Liver (tissue), 9 donors: ENCODE results near the gene OR11G2. TPM values are rescaled to one million over a fixed set of nuclear protein-coding genes. Genes with fewer than 3 reads are reported as not detected.

Experiments used
- DNase-seq: peaks from one replicate; pipeline ENCODE4 v3.0.0-alpha.2; 2017; ENCODE audit warnings: low spot score
- H3K27ac ChIP-seq, 2 donors: one replicate each; pipeline ENCODE4 v1.7.0; 2013; ENCODE audit warnings: inconsistent platforms in 2 of 2, low read length in 2 of 2, control low read depth in 1 of 2, low read depth in 1 of 2, mild to moderate bottlenecking in 1 of 2
- H3K27me3 ChIP-seq, 4 donors: one replicate each; pipeline versions ENCODE4 v1.6.1 to v1.7.0; 2013; ENCODE audit warnings: low read length in 3 of 4, inconsistent platforms in 1 of 4, mild to moderate bottlenecking in 1 of 4, moderate library complexity in 1 of 4; ENCODE audit not compliant: control insufficient read depth in 4 of 4, insufficient read depth in 4 of 4
- H3K36me3 ChIP-seq, 4 donors: one replicate each; pipeline versions ENCODE4 v1.6.1 to v1.7.0; 2013; ENCODE audit warnings: low read length in 3 of 4, mild to moderate bottlenecking in 3 of 4, low read depth in 1 of 4, moderate library complexity in 1 of 4; ENCODE audit not compliant: control insufficient read depth in 4 of 4, insufficient read depth in 3 of 4
- H3K4me1 ChIP-seq, 4 donors: one replicate each; pipeline versions ENCODE4 v1.6.1 to v1.7.0; 2013; ENCODE audit warnings: low read length in 3 of 4, mild to moderate bottlenecking in 3 of 4, moderate library complexity in 1 of 4; ENCODE audit not compliant: control insufficient read depth in 4 of 4, insufficient read depth in 4 of 4
- H3K4me3 ChIP-seq, 3 donors: one replicate each; pipeline versions ENCODE4 v1.6.1 to v1.7.0; 2013; ENCODE audit warnings: low read length in 3 of 3, control low read depth in 1 of 3, low read depth in 1 of 3, mild to moderate bottlenecking in 1 of 3
- H3K9ac ChIP-seq, 2 donors: one replicate each; pipeline ENCODE4 v1.7.0; 2013; ENCODE audit warnings: low read length in 2 of 2, mild to moderate bottlenecking in 2 of 2, moderate library complexity in 2 of 2, control low read depth in 1 of 2, low read depth in 1 of 2
- H3K9me3 ChIP-seq, 4 donors: one replicate each; pipeline versions ENCODE4 v1.6.1 to v1.7.0; 2013; ENCODE audit warnings: low read length in 3 of 4; ENCODE audit not compliant: control insufficient read depth in 4 of 4
- ATF3 ChIP-seq: IDR thresholded peaks from 2 replicates; pipeline ENCODE4 v1.6.1; 2016; ENCODE audit warnings: antibody characterized with exemption
- CTCF ChIP-seq: fragments of 150-350 bp; IDR thresholded peaks from 2 replicates; pipeline ENCODE4 v1.5.1; 2017; ENCODE audit warnings: improper control_type of control experiment, low read depth, low read length; ENCODE audit not compliant: missing input control
- EGR1 ChIP-seq, 2 donors: IDR thresholded peaks; 2 replicates each; pipeline ENCODE4 v1.6.1; 2016 to 2018; ENCODE audit warnings: antibody characterized with exemption in 2 of 2, low read depth in 2 of 2
- FOXA1 ChIP-seq: IDR thresholded peaks from 2 replicates; pipeline ENCODE4 v1.6.1; 2016; ENCODE audit warnings: antibody characterized with exemption
- GABPA ChIP-seq, 2 donors: IDR thresholded peaks in 1 of 2; conservative IDR thresholded peaks in 1 of 2; 2 replicates each; pipeline ENCODE4 v1.6.1; 2016; ENCODE audit warnings: antibody characterized with exemption in 2 of 2, mild to moderate bottlenecking in 1 of 2, moderate library complexity in 1 of 2
- HNF4A ChIP-seq, 2 donors: conservative IDR thresholded peaks; 2 replicates each; pipeline ENCODE4 v1.6.1; 2016; ENCODE audit warnings: antibody characterized with exemption in 2 of 2, mild to moderate bottlenecking in 2 of 2
- HNF4G ChIP-seq: IDR thresholded peaks from 2 replicates; pipeline ENCODE4 v1.6.1; 2016; ENCODE audit warnings: antibody characterized with exemption
- JUND ChIP-seq, 2 donors: IDR thresholded peaks; 2 replicates each; pipeline ENCODE4 v1.6.1; 2016; ENCODE audit warnings: antibody characterized with exemption in 2 of 2
- MAX ChIP-seq: IDR thresholded peaks from 2 replicates; pipeline ENCODE4 v1.6.1; 2016; ENCODE audit warnings: antibody characterized with exemption
- NR2F2 ChIP-seq: IDR thresholded peaks from 2 replicates; pipeline ENCODE4 v1.6.1; 2016; ENCODE audit warnings: antibody characterized with exemption
- RAD21 ChIP-seq, 2 donors: IDR thresholded peaks; 2 replicates each; pipeline ENCODE4 v1.6.1; 2016; ENCODE audit warnings: antibody characterized with exemption in 2 of 2, mild to moderate bottlenecking in 2 of 2
- RXRA ChIP-seq, 2 donors: IDR thresholded peaks; 2 replicates each; pipeline ENCODE4 v1.6.1; 2017 to 2018; ENCODE audit warnings: antibody characterized with exemption in 2 of 2, mild to moderate bottlenecking in 1 of 2
- SP1 ChIP-seq: IDR thresholded peaks from 2 replicates; pipeline ENCODE4 v1.6.1; 2018; ENCODE audit warnings: antibody characterized with exemption, mild to moderate bottlenecking
- TAF1 ChIP-seq: conservative IDR thresholded peaks from 2 replicates; pipeline ENCODE4 v1.6.1; 2016; ENCODE audit warnings: antibody characterized with exemption, mild to moderate bottlenecking
- YY1 ChIP-seq: IDR thresholded peaks from 2 replicates; pipeline ENCODE4 v1.6.1; 2016; ENCODE audit warnings: antibody characterized with exemption, mild to moderate bottlenecking
- ZBTB33 ChIP-seq: IDR thresholded peaks from 2 replicates; pipeline ENCODE4 v1.6.1; 2016; ENCODE audit warnings: antibody characterized with exemption
- WGBS: extraction: QIAGEN DNeasy Blood & Tissue Kit; methylation state at CpG from one replicate; pipeline ENCODE4 v1.1.7; 2013; 5-methylcytosine and 5-hydroxymethylcytosine counted together
- polyA plus RNA-seq, 2 donors: library from polyadenylated mRNA; stranded (reverse) in 1 of 2; unstranded in 1 of 2; fragments of 200-250 nt in 1 of 2; fragments of >200 nt in 1 of 2; fragmentation: Nextera tagmentation in 1 of 2; extraction: Ambion mirVana in 1 of 2; gene quantifications; one replicate each; pipeline versions ENCODE4 v1.2.1 to v1.2.3, GENCODE V29; 2013 to 2015
- total RNA-seq, 2 donors: library from RNA; depleted of rRNA; stranded (reverse); fragments of >200 nt; gene quantifications; one replicate each; pipeline ENCODE4 v1.2.3, GENCODE V29; 2014
- TF ChIP-seq, protein P1 (sequence below): IDR thresholded peaks from 2 replicates; pipeline ENCODE4 v1.6.1; 2016; ENCODE audit warnings: antibody characterized with exemption, mild to moderate bottlenecking
- donor health status: healthy.
- donor health status: healthy.
- donor health status: healthy.
- donor health status: healthy.
- donor health status: healthy.

Gene OR11G2
- total and polyA plus RNA-seq, 4 donors = not detected

DNA sequence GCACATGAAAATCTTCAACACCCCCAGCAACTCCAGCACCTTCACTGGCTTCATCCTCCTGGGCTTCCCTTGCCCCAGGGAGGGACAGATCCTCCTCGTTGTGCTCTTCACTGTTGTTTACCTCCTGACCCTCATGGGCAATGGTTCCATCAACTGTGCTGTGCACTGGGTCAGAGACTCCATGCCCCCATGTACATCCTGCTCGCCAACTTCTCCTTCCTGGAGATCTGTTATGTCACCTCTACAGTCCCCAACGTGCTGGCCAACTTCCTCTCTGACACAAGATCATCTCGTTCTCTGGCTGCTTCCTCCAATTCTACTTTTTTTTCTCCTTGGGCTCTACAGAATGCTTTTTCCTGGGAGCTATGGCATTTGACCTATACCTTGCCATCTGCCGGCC is 11.5 kb upstream of the OR11G2 start:
- Histone ChIP-seq H3K4me1 (no peaks in the 10 kb centered on the region), H3K9me3 (no peaks in the 10 kb centered on the region), H3K9ac (no peak overlapping the region), H3K27me3 (no peaks in the 10 kb centered on the region), H3K36me3 (no peaks in the 10 kb centered on the region), H3K27ac (no peak overlapping the region), H3K4me3 (no peak overlapping the region)
- TF ChIP-seq SP1 (no peak), ATF3 (no peak), RXRA (IDR thresholded peaks at IDR 0.05) (no peak), HNF4A (conservative IDR thresholded peaks at IDR 0.05) (no peak), RAD21 (IDR thresholded peaks at IDR 0.05) (no peak), NR2F2 (no peak), TAF1 (no peak), EGR1 (IDR thresholded peaks at IDR 0.05; ENCODE audit: low read depth in 2 of 2) (no peak), YY1 (no peak), HNF4G (no peak), MAX (no peak)
- TF ChIP-seq, protein P1, sequence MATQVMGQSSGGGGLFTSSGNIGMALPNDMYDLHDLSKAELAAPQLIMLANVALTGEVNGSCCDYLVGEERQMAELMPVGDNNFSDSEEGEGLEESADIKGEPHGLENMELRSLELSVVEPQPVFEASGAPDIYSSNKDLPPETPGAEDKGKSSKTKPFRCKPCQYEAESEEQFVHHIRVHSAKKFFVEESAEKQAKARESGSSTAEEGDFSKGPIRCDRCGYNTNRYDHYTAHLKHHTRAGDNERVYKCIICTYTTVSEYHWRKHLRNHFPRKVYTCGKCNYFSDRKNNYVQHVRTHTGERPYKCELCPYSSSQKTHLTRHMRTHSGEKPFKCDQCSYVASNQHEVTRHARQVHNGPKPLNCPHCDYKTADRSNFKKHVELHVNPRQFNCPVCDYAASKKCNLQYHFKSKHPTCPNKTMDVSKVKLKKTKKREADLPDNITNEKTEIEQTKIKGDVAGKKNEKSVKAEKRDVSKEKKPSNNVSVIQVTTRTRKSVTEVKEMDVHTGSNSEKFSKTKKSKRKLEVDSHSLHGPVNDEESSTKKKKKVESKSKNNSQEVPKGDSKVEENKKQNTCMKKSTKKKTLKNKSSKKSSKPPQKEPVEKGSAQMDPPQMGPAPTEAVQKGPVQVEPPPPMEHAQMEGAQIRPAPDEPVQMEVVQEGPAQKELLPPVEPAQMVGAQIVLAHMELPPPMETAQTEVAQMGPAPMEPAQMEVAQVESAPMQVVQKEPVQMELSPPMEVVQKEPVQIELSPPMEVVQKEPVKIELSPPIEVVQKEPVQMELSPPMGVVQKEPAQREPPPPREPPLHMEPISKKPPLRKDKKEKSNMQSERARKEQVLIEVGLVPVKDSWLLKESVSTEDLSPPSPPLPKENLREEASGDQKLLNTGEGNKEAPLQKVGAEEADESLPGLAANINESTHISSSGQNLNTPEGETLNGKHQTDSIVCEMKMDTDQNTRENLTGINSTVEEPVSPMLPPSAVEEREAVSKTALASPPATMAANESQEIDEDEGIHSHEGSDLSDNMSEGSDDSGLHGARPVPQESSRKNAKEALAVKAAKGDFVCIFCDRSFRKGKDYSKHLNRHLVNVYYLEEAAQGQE = no peak
- no peak for DNase-seq
- 45% methylated on average over 5 of the region's 5 CpGs for WGBS

DNA sequence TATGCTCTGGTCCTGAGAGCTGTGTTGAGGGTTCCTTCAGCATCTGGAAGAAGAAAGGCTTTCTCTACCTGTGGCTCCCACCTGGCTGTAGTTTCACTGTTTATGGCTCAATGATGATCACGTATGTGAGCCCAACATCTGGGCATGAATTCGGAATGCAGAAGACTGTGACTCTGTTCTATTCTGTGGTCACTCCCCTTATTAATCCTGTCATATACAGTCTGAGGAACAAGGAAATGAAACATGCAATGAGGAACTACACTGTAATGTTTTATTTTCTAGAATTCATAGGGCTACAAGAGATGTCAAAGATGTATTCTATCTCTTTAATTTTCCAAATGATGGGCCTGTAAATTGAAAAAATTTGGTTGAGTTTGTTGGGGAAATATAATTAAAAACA is 10.8 kb upstream of the OR11G2 start:
- no peak for DNase-seq
- Histone ChIP-seq H3K27me3 (no peaks in the 10 kb centered on the region), H3K9ac (no peak overlapping the region), H3K27ac (no peak overlapping the region), H3K9me3 (no peaks in the 10 kb centered on the region), H3K36me3 (no peaks in the 10 kb centered on the region), H3K4me1 (no peaks in the 10 kb centered on the region), H3K4me3 (no peak overlapping the region)
- TF ChIP-seq HNF4G (no peak), CTCF (no peak), NR2F2 (no peak), TAF1 (no peak), JUND (IDR thresholded peaks at IDR 0.05) (no peak), RAD21 (IDR thresholded peaks at IDR 0.05) (no peak), ATF3 (no peak), SP1 (no peak), GABPA (IDR thresholded peaks at IDR 0.05 in 1 of 2, conservative IDR thresholded peaks at IDR 0.05 in 1 of 2) (no peak), MAX (no peak), EGR1 (IDR thresholded peaks at IDR 0.05; ENCODE audit: low read depth in 2 of 2) (no peak), FOXA1 (no peak), ZBTB33 (no peak), HNF4A (conservative IDR thresholded peaks at IDR 0.05) (no peak)
- 57% methylated on average over 2 of the region's 2 CpGs for WGBS
